ENCODE results near the gene KCNG3.
"Not testable (repeated sequence)": the region's sequence is repeated elsewhere in the genome, so short reads cannot be mapped to it uniquely, and the experiment has no call there.

Gene KCNG3

DNA sequence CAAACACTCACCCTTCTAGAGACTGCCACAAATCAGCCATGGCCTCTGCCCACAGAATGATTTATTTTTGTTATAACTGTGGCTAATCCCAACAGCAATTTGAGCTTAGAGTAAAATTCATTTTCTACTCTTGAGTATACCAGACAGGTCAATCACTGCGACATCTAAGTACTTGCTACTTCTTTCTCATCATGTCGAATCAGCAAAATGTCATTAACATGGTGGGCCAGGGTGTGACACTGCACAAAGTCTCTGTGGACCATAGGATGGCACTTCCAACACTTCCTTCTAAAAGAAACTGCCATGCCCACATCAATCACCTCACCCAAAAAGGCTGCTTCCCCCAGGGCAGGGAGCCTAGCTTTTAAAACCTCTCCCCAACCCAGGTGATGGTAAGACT lies 64.4 kb downstream of the KCNG3 start:
- DNase-seq (ENCODE audit: low read depth), result no peak

DNA sequence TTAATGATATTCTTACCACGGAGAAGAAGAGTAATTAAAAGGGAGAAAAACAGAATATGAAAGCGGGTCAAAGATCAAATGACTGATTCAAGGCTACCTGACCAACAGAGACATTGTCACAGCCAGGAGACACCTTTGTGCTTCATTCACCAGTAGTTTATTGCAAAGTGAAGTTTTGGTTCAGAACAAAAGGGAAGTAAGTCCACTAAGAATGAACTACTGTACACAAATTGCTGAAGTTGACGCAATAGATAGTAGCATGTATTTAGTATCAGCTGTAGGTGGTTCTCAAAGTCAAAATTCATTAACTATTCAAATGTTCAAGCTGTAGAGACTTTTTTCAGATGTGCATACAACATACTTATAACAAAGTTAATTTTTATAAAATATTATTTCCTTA lies 68.1 kb downstream of the KCNG3 start:
- DNase-seq (ENCODE audit: low read depth), result no peak

GRCh38 chr2:42424033-42424432 lies 69.7 kb downstream of the KCNG3 start:
- no peak for DNase-seq (ENCODE audit: low read depth)

DNA sequence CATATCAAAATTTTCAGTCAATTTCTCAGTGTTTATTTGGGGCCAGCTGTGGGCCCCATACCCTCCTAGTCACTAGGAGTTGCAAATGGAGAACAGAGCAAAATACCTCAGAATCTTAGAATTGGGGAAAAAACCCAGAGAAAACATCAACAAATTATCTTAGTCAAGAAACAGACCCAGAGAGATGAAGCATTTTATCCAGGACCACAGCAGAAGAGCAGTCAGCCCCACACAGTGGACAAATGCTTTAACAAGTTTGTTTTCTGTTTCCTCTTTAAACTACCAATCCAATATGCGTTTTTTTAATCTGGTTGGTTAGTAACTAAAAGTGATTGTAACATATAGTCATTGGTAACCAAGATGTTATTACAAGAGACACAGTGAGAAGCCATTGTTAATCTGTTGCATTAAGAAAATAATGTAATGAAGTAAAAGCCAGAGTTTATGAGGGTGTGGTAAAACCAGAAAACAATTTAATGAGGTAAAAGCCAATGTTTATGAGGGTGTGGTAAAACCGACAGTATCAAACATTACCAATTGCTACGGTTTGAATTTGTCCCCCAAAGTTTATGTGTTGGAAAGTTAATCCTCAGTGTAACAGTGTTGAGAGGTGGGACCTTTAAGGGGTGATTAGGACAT lies 72.1 kb downstream of the KCNG3 start:
- no peak for DNase-seq (ENCODE audit: low read depth)

GRCh38 chr2:42421157-42421485 lies 72.7 kb downstream of the KCNG3 start:
- no peak for DNase-seq (ENCODE audit: low read depth)

- DNase-seq (ENCODE audit: low read depth), result no peak
Measured at GRCh38 chr2:42414648-42415047, 79.1 kb downstream of the KCNG3 start.

GRCh38 chr2:42414158-42414557 lies 79.6 kb downstream of the KCNG3 start:
- no peak for DNase-seq (ENCODE audit: low read depth)

DNA sequence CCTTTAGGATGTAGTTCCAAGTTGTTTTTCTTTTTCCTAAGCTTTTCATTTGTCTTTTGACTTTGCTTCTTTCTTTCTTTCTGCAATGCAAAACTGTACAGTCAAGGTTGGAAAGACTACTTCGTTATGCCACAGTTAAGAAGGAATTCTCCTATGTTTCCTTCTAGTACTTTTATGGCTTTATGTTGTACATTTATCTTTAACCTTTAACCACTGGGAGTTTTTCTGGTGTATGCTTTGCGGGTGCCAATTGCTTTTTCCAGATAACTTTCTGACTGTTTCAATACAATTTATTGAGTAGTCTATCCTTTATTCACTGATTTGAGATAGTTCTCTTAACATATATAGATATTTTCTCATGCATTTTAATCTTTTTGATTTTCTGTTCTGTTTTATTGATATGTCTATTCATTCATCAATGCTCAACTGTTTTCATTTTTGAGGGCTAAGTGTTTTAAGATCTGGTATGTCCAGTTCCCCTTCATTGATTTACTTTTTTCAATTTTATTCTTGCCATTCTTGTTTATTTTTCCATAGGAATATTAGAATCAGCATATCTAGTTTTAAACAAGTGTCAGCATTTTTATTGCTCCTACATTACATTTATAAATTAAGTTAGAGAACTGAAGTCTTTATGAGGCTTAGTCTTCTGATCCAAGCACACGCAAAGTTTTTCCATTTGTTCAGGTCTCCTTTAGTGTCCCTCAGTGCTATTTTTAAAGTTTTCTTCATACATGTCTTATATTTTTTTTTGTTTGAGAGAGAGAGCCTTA lies 82.9 kb downstream of the KCNG3 start:
- no peak for DNase-seq (ENCODE audit: low read depth)

GRCh38 chr2:42408009-42408408 lies 85.8 kb downstream of the KCNG3 start:
- DNase-seq (ENCODE audit: low read depth), result no peak

GRCh38 chr2:42407476-42407875 lies 86.3 kb downstream of the KCNG3 start:
- no peak for DNase-seq (ENCODE audit: low read depth)

DNA sequence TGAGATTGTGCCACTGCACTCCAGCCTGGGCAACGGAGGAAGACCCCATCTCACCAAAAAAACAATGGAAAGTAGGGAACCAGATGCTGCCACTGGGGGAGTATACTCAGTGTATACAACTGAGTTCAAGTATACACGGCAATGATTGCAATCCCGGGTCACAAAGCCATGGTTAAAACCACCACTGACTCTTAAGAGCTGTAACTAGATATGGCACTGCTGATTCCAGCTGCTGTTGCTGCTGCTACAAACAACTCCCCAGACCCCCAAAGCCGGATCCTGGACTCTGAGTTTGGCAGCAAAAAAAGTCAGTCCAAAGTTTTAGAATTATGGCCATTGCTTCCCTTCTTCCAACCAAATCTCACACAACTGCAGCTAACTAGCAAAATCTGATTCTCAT lies 89.1 kb downstream of the KCNG3 start:
- DNase-seq (ENCODE audit: low read depth), result no peak

- no peak for DNase-seq (ENCODE audit: low read depth)
Measured at GRCh38 chr2:42401773-42402172, 92.0 kb downstream of the KCNG3 start.

- not testable (repeated sequence) for DNase-seq (ENCODE audit: low read depth)
Measured at GRCh38 chr2:42398052-42398451, 95.7 kb downstream of the KCNG3 start.

DNA sequence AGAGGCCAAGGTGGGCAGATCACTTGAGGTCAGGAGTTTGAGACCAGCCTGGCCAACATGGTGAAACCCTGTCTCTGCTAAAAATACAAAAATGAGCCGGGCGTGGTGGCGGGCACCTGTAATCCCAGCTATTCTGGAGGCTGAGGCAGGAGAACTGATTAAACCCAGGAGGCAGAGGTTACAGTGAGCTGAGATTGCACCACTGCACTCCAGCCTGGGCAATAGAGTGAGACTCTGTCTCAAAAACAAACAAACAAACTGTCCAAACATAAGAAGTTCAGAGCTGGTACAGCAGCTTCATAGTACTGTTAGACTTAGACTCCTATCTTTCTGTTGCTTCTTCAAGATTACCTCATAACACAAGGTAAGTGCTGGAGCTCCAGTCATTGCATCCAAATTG lies 100.5 kb downstream of the KCNG3 start:
- DNase-seq (ENCODE audit: low read depth), result not testable (repeated sequence)

- no peak for DNase-seq (ENCODE audit: low read depth)
Measured at GRCh38 chr2:42392191-42392590, 101.6 kb downstream of the KCNG3 start.
